GM21723 (cell line): ENCODE results near the gene VPS37C.

Experiments used
- ATAC-seq: cut with Tn5 transposase; IDR thresholded peaks from one replicate; pipeline ENCODE4 v1.9.1; 2021; ENCODE audit warnings: mild to moderate bottlenecking, moderate library complexity; ENCODE audit not compliant: unreplicated experiment

The VPS37C gene

GRCh38 chr11:61155741-61156140 lies 5.5 kb downstream of the VPS37C start:
- no peak for ATAC-seq

DNA sequence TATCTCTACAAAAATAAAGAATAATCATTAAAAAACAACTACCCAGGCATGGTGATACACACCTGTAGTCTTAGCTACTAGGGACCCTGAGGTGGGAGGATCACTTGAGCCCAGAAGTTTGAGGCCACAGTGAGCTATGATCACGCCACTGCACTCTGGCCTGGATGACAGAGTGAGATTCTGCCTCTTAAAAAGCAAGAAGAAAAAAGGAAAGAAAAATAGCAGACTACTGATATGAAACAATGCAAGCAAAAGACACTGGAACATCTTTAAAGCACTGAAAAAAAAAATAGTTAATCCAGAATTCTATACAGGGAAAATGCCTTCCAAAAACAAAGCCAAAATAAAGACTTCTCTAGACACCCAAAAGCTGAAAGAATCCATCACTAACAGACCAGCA lies 5.9 kb downstream of the VPS37C start:
- no peak for ATAC-seq

GRCh38 chr11:61154528-61154927 lies 6.7 kb downstream of the VPS37C start:
- no peak for ATAC-seq

DNA sequence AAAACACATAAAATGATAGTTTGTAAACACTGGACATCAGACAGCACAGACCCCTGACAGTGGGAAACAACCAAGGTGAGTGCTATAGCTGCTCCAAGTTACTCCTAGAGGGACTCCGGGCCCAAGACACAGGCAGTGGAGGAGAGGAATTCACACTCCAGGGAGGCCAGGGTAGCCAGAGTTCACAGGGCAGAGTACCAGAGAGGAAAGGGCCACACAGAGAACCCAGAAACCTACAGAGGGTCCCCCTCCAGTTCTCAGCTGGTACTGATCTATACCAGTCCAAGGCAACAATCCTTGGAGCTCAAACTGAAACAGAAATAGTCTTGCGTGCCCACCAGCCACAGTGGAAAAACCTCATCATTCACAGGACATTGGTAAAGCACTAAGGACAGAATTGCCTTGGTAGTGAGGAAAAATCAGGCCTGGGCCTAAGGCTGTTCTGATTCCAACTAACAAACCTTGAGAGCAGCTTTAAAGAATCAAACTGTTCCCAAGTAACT lies 7.6 kb downstream of the VPS37C start:
- ATAC-seq: no peak

DNA sequence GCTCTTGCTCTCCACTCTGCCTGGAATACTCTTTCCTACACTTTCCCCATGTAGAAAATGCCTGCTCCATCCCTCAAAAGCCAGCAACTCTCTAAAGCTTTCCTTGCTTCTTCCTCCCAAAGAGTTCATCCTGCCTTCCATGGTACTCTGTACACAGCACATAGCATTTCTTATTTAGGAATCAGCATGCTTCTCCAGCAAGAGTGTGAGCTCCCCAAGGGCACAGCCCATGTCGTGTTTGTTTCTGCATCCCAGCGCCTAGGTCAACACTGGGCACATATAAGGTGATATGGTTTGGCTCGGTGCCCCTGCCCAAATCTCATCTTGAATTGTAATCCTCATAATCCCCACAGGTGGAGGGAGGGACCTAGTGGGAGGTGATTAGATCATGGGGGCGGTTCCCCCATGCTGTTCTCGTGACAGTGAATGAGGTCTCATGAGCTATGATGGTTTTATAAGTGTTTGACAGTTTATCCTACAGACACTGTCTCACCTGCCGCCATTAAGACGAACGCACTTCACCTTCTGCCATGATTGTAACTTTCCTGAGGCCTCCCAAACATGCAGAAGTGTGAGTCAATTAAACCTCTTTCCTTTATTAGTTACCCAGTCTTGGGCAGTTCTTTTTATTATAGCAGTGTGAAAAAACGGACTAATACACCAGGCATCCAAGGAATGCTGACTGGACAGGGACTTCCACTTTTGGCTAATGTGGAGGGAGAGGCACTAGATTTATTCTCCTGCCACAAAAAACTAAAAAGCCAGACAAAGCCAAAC lies 8.2 kb downstream of the VPS37C start:
- no peak for ATAC-seq

- ATAC-seq: no peak
Observed at GRCh38 chr11:61151545-61152252, 9.5 kb downstream of the VPS37C start.

- no peak for ATAC-seq
Observed at GRCh38 chr11:61150706-61151544, 10.3 kb downstream of the VPS37C start.

DNA sequence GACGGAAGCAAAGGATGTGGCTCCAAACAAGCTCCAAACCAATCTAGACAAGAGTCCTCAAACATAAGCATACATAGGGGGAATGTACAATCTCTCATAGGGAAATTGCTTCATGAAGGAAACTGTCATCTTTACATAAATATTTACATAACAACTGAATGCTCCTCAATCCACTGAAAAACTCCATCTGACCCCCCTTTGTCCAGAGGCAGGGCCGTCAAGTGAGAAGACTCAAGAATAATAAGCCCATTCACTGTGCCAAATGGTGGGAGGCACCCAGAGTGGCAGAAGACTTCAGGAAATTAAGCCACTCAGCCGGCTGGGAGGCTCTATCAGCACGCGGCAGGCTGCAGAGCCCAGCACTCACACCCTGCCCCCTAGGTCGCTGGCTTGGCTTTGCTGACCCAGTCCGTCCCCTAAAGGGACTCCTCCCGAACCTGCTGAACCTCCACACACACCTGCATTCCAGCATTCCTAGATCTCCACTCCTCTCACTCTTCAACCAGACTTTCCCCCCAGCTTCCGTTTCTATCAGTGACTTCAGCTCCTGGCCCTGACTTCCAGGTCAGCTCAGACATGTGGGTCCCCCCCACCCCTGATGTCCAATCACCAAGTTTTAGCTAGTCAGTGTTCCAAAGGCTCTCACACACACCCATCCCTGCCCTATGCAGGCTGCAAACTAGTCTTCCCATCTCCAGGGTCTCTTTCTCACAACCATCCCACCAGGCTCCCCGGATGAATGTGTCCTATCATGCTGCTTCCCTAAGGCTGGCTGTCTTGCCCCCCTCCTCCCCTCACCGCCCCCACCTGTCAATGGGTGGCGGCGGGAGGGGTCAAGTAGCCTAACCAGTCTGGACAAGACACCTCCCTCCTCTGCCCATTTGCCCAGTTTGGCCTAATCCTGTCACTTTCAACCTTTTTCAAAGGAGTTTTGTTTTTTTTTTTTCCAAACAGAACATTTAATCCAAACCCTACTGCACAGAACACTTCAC lies 11.3 kb downstream of the VPS37C start:
- ATAC-seq: no peak

- ATAC-seq: no peak
Observed at GRCh38 chr11:61147791-61148620, 13.2 kb downstream of the VPS37C start.

DNA sequence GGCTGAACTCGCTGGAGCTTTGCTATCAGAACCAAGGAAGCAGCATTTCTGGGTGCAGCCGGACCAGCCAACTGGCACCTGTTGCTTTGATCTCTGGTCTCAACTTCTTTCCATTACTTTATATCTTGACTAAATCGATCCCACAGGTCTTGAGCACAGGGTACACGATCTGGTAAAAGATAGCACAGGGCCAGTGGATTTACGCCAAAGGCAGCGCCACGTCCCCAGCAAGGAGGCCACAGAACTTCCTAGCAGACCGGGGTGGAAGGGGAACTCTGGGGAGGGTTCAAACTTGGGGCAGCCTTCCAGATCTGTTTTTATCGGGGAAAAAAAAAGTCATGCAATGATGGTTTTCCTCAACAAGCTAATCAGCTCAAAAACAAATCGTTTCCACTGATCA lies 14.0 kb downstream of the VPS37C start:
- ATAC-seq: no peak

DNA sequence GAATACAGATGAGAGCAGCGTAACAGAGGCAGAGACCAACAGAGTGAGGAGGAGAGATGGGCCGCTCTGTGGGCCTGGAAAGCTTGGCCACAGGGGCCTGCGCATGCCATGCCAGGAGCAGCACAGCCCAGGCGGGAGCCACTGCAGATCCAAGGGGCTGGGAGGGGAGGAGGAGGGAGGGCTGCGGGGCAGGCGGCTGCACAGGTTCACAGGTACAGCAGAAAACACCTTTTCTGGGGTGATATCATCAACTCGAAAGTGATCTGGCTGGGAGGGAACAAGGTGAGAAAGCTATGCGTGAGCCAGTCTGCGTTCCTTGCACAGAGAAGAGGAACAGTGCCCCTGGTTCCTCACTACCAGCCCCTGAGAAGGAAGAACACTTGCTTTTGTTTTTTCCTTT lies 14.8 kb downstream of the VPS37C start:
- ATAC-seq: no peak

- ATAC-seq: no peak
Observed at GRCh38 chr11:61145228-61146005, 15.8 kb downstream of the VPS37C start.

DNA sequence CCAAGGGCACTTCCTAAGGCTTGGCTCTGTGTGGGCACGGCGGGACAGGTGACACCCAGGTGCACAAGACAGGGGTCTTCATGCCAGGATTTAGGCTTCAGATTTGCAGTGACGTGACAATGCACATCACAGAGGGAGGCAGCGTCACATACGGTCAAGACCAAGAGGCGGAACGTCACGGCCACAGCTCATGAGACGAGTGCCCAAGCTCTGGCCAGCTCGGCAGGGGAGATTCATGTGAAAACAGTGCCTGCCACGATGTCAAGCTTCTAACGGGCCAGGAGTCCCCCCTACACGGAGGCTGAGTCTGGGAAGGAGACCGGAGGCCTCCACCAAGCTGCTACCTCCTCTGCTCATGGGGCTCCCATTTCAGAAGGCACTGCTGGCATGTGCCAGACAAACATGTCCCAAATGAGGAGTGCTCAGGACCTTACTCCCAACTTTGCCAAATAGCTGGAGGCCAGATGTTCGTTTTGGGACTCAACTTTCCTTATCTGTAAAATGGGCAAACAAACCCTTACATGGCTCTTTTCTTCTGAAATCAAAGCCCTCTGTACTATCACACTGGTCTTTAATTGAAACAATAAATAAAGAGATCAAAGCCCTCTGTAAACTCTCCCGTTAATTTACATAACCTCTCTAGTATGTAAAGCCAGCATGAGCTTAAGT lies 16.6 kb downstream of the VPS37C start:
- ATAC-seq: no peak

GRCh38 chr11:61142424-61142823 lies 18.8 kb downstream of the VPS37C start:
- no peak for ATAC-seq

DNA sequence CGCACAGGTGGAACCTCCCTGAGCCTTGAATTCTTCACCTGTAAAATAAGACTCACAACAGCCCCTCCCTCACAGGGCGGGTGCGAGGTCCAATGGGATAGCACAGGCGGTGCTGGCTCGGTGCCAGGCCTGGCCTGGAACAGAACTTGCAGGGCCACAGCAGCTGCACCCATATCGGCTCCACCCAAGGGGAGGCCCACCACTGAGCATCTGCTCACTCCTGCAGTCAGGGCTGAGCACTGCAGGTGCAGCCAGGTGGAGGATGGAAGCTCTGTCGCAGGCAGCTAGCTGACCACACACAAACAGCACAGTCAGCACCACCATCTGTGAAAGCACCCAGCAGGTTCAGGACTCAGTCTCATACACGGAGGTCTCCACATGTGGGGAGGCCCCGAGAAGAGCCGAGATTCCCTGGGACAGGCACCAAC lies 19.6 kb downstream of the VPS37C start:
- ATAC-seq: no peak

DNA sequence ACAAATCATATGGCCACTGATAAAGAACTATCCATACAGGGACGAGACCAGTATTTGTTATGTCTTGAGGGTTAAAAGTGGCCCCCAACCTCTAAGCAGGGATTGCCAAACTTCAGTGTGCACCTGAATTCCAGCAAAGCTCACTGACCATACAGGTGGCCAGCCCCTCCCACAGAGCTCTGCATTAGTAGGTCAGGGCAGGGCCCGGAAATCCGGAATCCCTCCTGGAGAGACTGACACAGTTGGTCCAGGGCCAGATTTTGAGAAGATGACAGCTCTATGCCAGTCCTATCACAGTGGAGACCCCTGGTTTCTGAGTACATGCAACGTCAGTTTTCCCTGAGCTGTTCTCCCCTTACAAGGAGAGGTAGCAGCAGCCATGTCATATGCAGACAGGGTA lies 20.8 kb downstream of the VPS37C start:
- ATAC-seq: no peak

DNA sequence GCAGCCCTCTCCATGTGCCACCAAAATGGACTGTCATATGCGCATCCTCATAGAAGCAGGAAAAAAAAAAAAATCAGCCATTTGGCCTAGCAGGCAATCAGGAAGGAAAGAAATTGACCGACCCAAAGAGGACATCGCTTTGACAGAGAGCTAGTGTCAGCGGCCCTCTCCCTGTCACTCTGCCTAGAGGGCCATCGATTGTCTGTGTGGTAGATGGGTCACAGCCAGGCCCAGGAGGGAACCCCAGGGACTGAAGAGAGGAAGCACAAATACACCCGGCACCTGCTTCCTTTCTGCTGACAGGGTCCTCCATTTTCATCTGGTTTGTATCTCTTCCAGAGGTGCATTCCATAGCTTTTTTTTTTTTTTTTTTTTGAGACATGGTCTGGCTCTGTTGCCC lies 21.8 kb downstream of the VPS37C start:
- ATAC-seq: no peak

- ATAC-seq: no peak
Observed at GRCh38 chr11:61138935-61139334, 22.3 kb downstream of the VPS37C start.
